D721Med (cell line): ENCODE data around the gene ERVK3-1.

Experiments
- DNase-seq: peaks from one replicate; pipeline ENCODE4 v3.0.0; 2011; ENCODE audit warnings: low spot score; ENCODE audit not compliant: insufficient read length
- FAIRE-seq: peaks from 2 replicates; lab custom pipeline; 2011; peaks lifted over from hg19 to GRCh38; lab: Jason Lieb, UNC
- CTCF ChIP-seq: IDR thresholded peaks from 2 replicates; pipeline ENCODE4 v1.5.1; 2012; ENCODE audit warnings: mild to moderate bottlenecking, control low read depth; ENCODE audit not compliant: insufficient read depth; ENCODE audit errors: missing control alignments

Gene ERVK3-1

GRCh38 chr19:58355215-58355796 lies 50.1 kb downstream of the ERVK3-1 start:
- no peak for TF ChIP-seq CTCF
- no peak for FAIRE-seq

GRCh38 chr19:58355908-58356765 lies 51.0 kb downstream of the ERVK3-1 start:
- DNase-seq (no peak), FAIRE-seq (no peak)
- TF ChIP-seq CTCF, result no peak

More at GRCh38 chr19:58355215-58355796, 50.1 kb downstream of the ERVK3-1 start:
- no peak for DNase-seq

- no peak for FAIRE-seq
- TF ChIP-seq CTCF, result no peak
These were observed 51.7 kb downstream of the ERVK3-1 start for GRCh38 chr19:58356766-58357480.

GRCh38 chr19:58357481-58358145 lies 52.4 kb downstream of the ERVK3-1 start:
- FAIRE-seq (no peak), DNase-seq (no peak)
- no peak for TF ChIP-seq CTCF

More at GRCh38 chr19:58356766-58357480, 51.7 kb downstream of the ERVK3-1 start:
- DNase-seq, result no peak

GRCh38 chr19:58361900-58362271 lies 56.7 kb downstream of the ERVK3-1 start:
- no peak for TF ChIP-seq CTCF
- peak; percentile 50 for DNase-seq
- no peak for FAIRE-seq

- peak; percentile 81 for DNase-seq
These were observed 57.3 kb downstream of the ERVK3-1 start, which contains the start of gene ZNF497 for GRCh38 chr19:58362272-58362994. Gene ZNF497 (minus strand): TSS chr19:58362751. CDS start chr19:58357635, 5,116 bp downstream.

More at GRCh38 chr19:58362272-58362994, 57.3 kb downstream of the ERVK3-1 start, which contains the start of gene ZNF497:
- TF ChIP-seq CTCF, result no peak
- no peak for FAIRE-seq
